ENCODE measurements around the gene LACTB. TPM values are rescaled to one million over a fixed set of nuclear protein-coding genes. Genes with fewer than 3 reads are reported as not detected.

LACTB gene
- polyA plus RNA-seq, 1 donor from 2014 or later, result 24.3 TPM

DNA sequence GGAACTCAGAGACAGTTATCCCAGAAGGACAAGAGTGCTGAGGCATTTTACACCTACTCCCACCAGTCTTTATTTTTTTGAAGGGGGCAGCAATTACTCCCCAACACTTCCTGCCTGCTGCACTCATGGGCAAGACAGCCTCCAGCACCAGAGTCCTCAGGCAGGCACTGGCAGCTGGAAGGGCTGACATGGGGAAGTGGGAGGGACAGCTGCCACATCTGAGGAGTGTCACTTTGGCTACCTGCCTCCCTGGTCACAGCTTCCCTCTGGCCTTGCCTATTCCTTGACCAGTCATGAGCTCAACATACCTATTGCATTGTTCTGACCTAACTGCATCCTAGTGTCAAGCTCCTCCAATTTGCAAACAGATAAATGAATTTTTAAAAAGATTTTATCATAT is 10.2 kb upstream of the LACTB start:
- H3K4me2 ChIP-seq (ENCODE audit: low read length), result no peak overlapping the region
- no peak overlapping the region for H3K9ac ChIP-seq (ENCODE audit: low read length)
- TF ChIP-seq EZH2 (IDR thresholded peaks at IDR 0.05; ENCODE audit: borderline replicate concordance, insufficient read depth, low read length, poor library complexity, severe bottlenecking) (no peak), MXI1 (conservative IDR thresholded peaks at IDR 0.05; ENCODE audit: poor library complexity, severe bottlenecking) (no peak), EP300 (conservative IDR thresholded peaks at IDR 0.05; ENCODE audit: poor library complexity, severe bottlenecking) (no peak), TAF1 (IDR thresholded peaks at IDR 0.05; ENCODE audit: low read depth) (no peak), RAD21 (conservative IDR thresholded peaks at IDR 0.05) (no peak), SMC3 (conservative IDR thresholded peaks at IDR 0.05; ENCODE audit: poor library complexity) (no peak)
- TF ChIP-seq, protein P1, sequence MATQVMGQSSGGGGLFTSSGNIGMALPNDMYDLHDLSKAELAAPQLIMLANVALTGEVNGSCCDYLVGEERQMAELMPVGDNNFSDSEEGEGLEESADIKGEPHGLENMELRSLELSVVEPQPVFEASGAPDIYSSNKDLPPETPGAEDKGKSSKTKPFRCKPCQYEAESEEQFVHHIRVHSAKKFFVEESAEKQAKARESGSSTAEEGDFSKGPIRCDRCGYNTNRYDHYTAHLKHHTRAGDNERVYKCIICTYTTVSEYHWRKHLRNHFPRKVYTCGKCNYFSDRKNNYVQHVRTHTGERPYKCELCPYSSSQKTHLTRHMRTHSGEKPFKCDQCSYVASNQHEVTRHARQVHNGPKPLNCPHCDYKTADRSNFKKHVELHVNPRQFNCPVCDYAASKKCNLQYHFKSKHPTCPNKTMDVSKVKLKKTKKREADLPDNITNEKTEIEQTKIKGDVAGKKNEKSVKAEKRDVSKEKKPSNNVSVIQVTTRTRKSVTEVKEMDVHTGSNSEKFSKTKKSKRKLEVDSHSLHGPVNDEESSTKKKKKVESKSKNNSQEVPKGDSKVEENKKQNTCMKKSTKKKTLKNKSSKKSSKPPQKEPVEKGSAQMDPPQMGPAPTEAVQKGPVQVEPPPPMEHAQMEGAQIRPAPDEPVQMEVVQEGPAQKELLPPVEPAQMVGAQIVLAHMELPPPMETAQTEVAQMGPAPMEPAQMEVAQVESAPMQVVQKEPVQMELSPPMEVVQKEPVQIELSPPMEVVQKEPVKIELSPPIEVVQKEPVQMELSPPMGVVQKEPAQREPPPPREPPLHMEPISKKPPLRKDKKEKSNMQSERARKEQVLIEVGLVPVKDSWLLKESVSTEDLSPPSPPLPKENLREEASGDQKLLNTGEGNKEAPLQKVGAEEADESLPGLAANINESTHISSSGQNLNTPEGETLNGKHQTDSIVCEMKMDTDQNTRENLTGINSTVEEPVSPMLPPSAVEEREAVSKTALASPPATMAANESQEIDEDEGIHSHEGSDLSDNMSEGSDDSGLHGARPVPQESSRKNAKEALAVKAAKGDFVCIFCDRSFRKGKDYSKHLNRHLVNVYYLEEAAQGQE (IDR thresholded peaks at IDR 0.05; ENCODE audit: borderline replicate concordance), result no peak
- H3K9me3 ChIP-seq (ENCODE audit: low read length), result no peaks in the 10 kb centered on the region
- H4K20me1 ChIP-seq (ENCODE audit: insufficient read depth), result no peaks in the 10 kb centered on the region
- no peaks in the 10 kb centered on the region for H3K9me2 ChIP-seq (ENCODE audit: insufficient read depth, low read length)
- H3K27ac ChIP-seq (ENCODE audit: low read length), result no peak overlapping the region
- no peak overlapping the region for H2AFZ ChIP-seq (ENCODE audit: low read depth, low read length)
- H3K4me3 ChIP-seq (ENCODE audit: low read length), result no peak overlapping the region
- no peaks in the 10 kb centered on the region for H3K27me3 ChIP-seq (ENCODE audit: insufficient read depth, low read depth, low read length)
- H3K79me2 ChIP-seq (replicated peaks; ENCODE audit: insufficient read depth, low read length), result no peaks in the 10 kb centered on the region
- H3F3A ChIP-seq (ENCODE audit: insufficient read depth, low read length, poor library complexity, severe bottlenecking), result no peaks in the 10 kb centered on the region
- no peaks in the 10 kb centered on the region for H3K36me3 ChIP-seq (ENCODE audit: insufficient read depth, low read length)

DNA sequence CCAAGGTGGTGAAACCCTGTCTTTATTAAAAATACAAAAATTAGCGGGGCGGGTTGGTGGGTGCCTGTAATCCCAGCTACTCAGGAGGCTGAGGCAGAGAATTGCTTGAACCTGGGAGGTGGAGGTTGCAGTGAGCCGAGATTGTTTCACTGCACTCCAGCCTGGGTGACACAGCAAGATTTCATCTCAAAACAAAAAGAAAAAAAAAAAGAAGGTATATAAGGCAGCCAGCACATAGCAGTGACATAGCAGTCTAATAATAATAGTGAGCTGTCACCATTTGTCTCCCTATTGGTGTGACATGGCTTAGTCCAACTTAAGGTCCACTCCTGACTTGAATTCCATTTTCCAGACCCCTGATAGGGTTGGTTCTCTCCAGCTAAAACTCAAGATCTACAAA is 8.8 kb upstream of the LACTB start:
- no peaks in the 10 kb centered on the region for H3F3A ChIP-seq (ENCODE audit: insufficient read depth, low read length, poor library complexity, severe bottlenecking)
- H3K36me3 ChIP-seq (ENCODE audit: insufficient read depth, low read length), result no peaks in the 10 kb centered on the region
- TF ChIP-seq SMC3 (conservative IDR thresholded peaks at IDR 0.05; ENCODE audit: poor library complexity), result no peak
- no peak for TF ChIP-seq MXI1 (conservative IDR thresholded peaks at IDR 0.05; ENCODE audit: poor library complexity, severe bottlenecking)
- no peak for TF ChIP-seq EZH2 (IDR thresholded peaks at IDR 0.05; ENCODE audit: borderline replicate concordance, insufficient read depth, low read length, poor library complexity, severe bottlenecking)
- TF ChIP-seq, protein P1 (IDR thresholded peaks at IDR 0.05; ENCODE audit: borderline replicate concordance), result no peak
- TF ChIP-seq, protein P2, sequence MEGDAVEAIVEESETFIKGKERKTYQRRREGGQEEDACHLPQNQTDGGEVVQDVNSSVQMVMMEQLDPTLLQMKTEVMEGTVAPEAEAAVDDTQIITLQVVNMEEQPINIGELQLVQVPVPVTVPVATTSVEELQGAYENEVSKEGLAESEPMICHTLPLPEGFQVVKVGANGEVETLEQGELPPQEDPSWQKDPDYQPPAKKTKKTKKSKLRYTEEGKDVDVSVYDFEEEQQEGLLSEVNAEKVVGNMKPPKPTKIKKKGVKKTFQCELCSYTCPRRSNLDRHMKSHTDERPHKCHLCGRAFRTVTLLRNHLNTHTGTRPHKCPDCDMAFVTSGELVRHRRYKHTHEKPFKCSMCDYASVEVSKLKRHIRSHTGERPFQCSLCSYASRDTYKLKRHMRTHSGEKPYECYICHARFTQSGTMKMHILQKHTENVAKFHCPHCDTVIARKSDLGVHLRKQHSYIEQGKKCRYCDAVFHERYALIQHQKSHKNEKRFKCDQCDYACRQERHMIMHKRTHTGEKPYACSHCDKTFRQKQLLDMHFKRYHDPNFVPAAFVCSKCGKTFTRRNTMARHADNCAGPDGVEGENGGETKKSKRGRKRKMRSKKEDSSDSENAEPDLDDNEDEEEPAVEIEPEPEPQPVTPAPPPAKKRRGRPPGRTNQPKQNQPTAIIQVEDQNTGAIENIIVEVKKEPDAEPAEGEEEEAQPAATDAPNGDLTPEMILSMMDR (IDR thresholded peaks at IDR 0.05; ENCODE audit: poor library complexity, severe bottlenecking), result no peak
- TF ChIP-seq POLR2AphosphoS5 (IDR thresholded peaks at IDR 0.05), result no peak
- TF ChIP-seq EP300 (conservative IDR thresholded peaks at IDR 0.05; ENCODE audit: poor library complexity, severe bottlenecking), result no peak
- no peak for TF ChIP-seq TAF1 (IDR thresholded peaks at IDR 0.05; ENCODE audit: low read depth)
- no peak overlapping the region for H3K27ac ChIP-seq (ENCODE audit: low read length)
- H3K79me2 ChIP-seq (replicated peaks; ENCODE audit: insufficient read depth, low read length), result no peaks in the 10 kb centered on the region
- H3K9me3 ChIP-seq (ENCODE audit: low read length), result no peaks in the 10 kb centered on the region
- H4K20me1 ChIP-seq (ENCODE audit: insufficient read depth), result no peaks in the 10 kb centered on the region
- no peak overlapping the region for H3K4me3 ChIP-seq (ENCODE audit: low read length)
- no peak overlapping the region for H3K9ac ChIP-seq (ENCODE audit: low read length)
- no peaks in the 10 kb centered on the region for H3K9me2 ChIP-seq (ENCODE audit: insufficient read depth, low read length)
- no peaks in the 10 kb centered on the region for H3K27me3 ChIP-seq (ENCODE audit: insufficient read depth, low read depth, low read length)
- no peak overlapping the region for H2AFZ ChIP-seq (ENCODE audit: low read depth, low read length)
- H3K4me2 ChIP-seq (ENCODE audit: low read length), result no peak overlapping the region
